ENCODE results near the gene NEK6. TPM values are rescaled to one million over a fixed set of nuclear protein-coding genes. Genes with fewer than 3 reads are reported as not detected.
A peak's percentile ranks its signal among the peaks of the same experiment; 100 is the strongest.

Gene NEK6
- total and polyA plus RNA-seq, 9 of the 15 experiments (the other 6 are each of a cell fraction or from before 2014, with no cell fraction given): 3.1 to 19.0 (median 8.4) TPM

GRCh38 chr9:124306098-124306735 is 48.5 kb downstream of the NEK6 start:
- peak in 1 of 4 experiments; percentile 29 for DNase-seq (ENCODE audit: extremely low read depth in 1 of 4, low spot score in 3 of 4)
- ChIA-PET CTCF (ENCODE audit: low intra/inter-chr PET ratio) (no interaction called here), POLR2A (interaction anchor here (0.5 to 1.0 kb wide), 2 partner anchors 38 to 174 kb away, joined by 3 read pairs; no protein-coding TSS in a partner anchor)
- no peaks in the 10 kb centered on the region for H3K27me3 ChIP-seq (ENCODE audit: control insufficient read depth in 2 of 2, insufficient read depth in 2 of 2, low read length in 2 of 2)
- H3K4me3 ChIP-seq: no peak overlapping the region
- intact Hi-C loops (cut with micrococcal nuclease) (no loop called here), in situ Hi-C loops (cut with MboI) (loop anchor here (25.0 kb wide), 1 partner anchor 769 kb away; no protein-coding TSS in a partner anchor)
- no peaks in the 10 kb centered on the region for H3K9me3 ChIP-seq (replicated peaks; ENCODE audit: control insufficient read depth, insufficient read depth, low read depth, low read length)
- peak; percentile 44 for FAIRE-seq
- H3K4me2 ChIP-seq (ENCODE audit: insufficient read depth, low read length): no peak overlapping the region
- H3K27ac ChIP-seq (ENCODE audit: extremely low read depth, low read depth, low read length): no peak overlapping the region
- H3K9ac ChIP-seq (ENCODE audit: insufficient read depth in 1 of 2, low read depth in 2 of 2, low read length in 2 of 2): no peak overlapping the region
- no TSS peak for BruUV-seq (replicated peaks)
- no peaks in the 10 kb centered on the region for H3K79me2 ChIP-seq (ENCODE audit: control insufficient read depth, insufficient read depth, low read length)
- H3K36me3 ChIP-seq (ENCODE audit: control insufficient read depth, insufficient read depth, low read length): no peaks in the 10 kb centered on the region
- H2AFZ ChIP-seq (ENCODE audit: low read depth, low read length): no peak overlapping the region
- H4K20me1 ChIP-seq (replicated peaks; ENCODE audit: control insufficient read depth, insufficient read depth, low read length): peaks cover 11% of the 10 kb centered on the region; the same call in 1 of the 2 replicates
- 34% methylated on average over 13 of the region's 13 CpGs for WGBS (ENCODE audit: insufficient coverage, low coverage, missing lambda C conversion rate)
- H3K9me1 ChIP-seq (ENCODE audit: control insufficient read depth, insufficient read depth, low read length): no peaks in the 10 kb centered on the region
- peak; percentile 75 for ATAC-seq
- H3K4me1 ChIP-seq (replicated peaks in 1 of 2; ENCODE audit: control insufficient read depth in 2 of 2, insufficient read depth in 2 of 2, low read length in 2 of 2): peaks cover 4 to 14% of the 10 kb centered on the region in 2 experiments; a peak in 3 of 5 replicates
- TF ChIP-seq GABPA (tag; conservative IDR thresholded peaks at IDR 0.05; ENCODE audit: low read depth): 0 out of 2 replicates have a peak, but pooled peaks have one; percentile 21
- TF ChIP-seq ZNF24 (IDR thresholded peaks at IDR 0.05): no peak
- no peak for TF ChIP-seq ZNF121 (CRISPR knock-in tag; conservative IDR thresholded peaks at IDR 0.05)
- TF ChIP-seq ZFPM2 (CRISPR knock-in tag; IDR thresholded peaks at IDR 0.05): no peak
- peak; percentile 83 for TF ChIP-seq FOSL1 (tag; conservative IDR thresholded peaks at IDR 0.05)
- TF ChIP-seq CREM (IDR thresholded peaks at IDR 0.05; ENCODE audit: low read depth): peak; percentile 41; the same call in 1 of the 2 replicates
- peak; percentile 69 for TF ChIP-seq JUND (IDR thresholded peaks at IDR 0.05; ENCODE audit: borderline replicate concordance, low read depth, low read length)
- peak; percentile 42; the same call in 1 of the 3 replicates for TF ChIP-seq JUND (tag; IDR thresholded peaks at IDR 0.05; ENCODE audit: borderline replicate concordance, low read depth, low read length)
- peak; percentile 7 for TF ChIP-seq FOS (IDR thresholded peaks at IDR 0.05; ENCODE audit: extremely low read depth, insufficient read length)
- TF ChIP-seq CEBPB (tag; IDR thresholded peaks at IDR 0.05): 0 out of 2 replicates have a peak, but pooled peaks have one; percentile 20
- no peak for TF ChIP-seq SP1 (CRISPR knock-in tag; IDR thresholded peaks at IDR 0.05)
- peak; percentile 30; the same call in 1 of the 2 replicates for TF ChIP-seq CEBPG (CRISPR knock-in tag; IDR thresholded peaks at IDR 0.05)
- peak; percentile 50 to 84 for TF ChIP-seq CEBPG (tag; conservative IDR thresholded peaks at IDR 0.05 in 1 of 2, IDR thresholded peaks at IDR 0.05 in 1 of 2)
- TF ChIP-seq, protein P1, sequence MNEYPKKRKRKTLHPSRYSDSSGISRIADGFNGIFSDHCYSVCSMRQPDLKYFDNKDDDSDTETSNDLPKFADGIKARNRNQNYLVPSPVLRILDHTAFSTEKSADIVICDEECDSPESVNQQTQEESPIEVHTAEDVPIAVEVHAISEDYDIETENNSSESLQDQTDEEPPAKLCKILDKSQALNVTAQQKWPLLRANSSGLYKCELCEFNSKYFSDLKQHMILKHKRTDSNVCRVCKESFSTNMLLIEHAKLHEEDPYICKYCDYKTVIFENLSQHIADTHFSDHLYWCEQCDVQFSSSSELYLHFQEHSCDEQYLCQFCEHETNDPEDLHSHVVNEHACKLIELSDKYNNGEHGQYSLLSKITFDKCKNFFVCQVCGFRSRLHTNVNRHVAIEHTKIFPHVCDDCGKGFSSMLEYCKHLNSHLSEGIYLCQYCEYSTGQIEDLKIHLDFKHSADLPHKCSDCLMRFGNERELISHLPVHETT (CRISPR knock-in tag; conservative IDR thresholded peaks at IDR 0.05 in 1 of 2, IDR thresholded peaks at IDR 0.05 in 1 of 2): no peak
- TF ChIP-seq ZNF175 (CRISPR knock-in tag; IDR thresholded peaks at IDR 0.05; ENCODE audit: low read depth): peak; percentile 89
- no peak for TF ChIP-seq POLR3G (IDR thresholded peaks at IDR 0.05; ENCODE audit: extremely low read depth, insufficient read length, insufficient replicate concordance)
- TF ChIP-seq SMARCE1 (IDR thresholded peaks at IDR 0.05): no peak
- peak; percentile 47 for TF ChIP-seq MAFK (IDR thresholded peaks at IDR 0.05; ENCODE audit: low read length)
- TF ChIP-seq ATF1 (CRISPR knock-in tag; IDR thresholded peaks at IDR 0.05): no peak
- TF ChIP-seq ATF1 (tag; IDR thresholded peaks at IDR 0.05): 0 out of 2 replicates have a peak, but pooled peaks have one; percentile 12
- TF ChIP-seq HOXB6 (CRISPR knock-in tag; IDR thresholded peaks at IDR 0.05; ENCODE audit: borderline replicate concordance): no peak
- TF ChIP-seq SMAD2 (IDR thresholded peaks at IDR 0.05; ENCODE audit: low read depth, low read length): no peak
- no peak for TF ChIP-seq ESRRB (CRISPR knock-in tag; IDR thresholded peaks at IDR 0.05; ENCODE audit: borderline replicate concordance)
- peak; percentile 76 for TF ChIP-seq ZNF584 (CRISPR knock-in tag; IDR thresholded peaks at IDR 0.05; ENCODE audit: low read depth)

Data from K562 (cell line).